CMK (cell line): Measurements from ENCODE around the gene SUPT4H1.

Experiments
- DNase-seq: peaks from one replicate; pipeline ENCODE4 v3.0.0-alpha.2; 2010; ENCODE audit warnings: low read depth

SUPT4H1 gene

DNA sequence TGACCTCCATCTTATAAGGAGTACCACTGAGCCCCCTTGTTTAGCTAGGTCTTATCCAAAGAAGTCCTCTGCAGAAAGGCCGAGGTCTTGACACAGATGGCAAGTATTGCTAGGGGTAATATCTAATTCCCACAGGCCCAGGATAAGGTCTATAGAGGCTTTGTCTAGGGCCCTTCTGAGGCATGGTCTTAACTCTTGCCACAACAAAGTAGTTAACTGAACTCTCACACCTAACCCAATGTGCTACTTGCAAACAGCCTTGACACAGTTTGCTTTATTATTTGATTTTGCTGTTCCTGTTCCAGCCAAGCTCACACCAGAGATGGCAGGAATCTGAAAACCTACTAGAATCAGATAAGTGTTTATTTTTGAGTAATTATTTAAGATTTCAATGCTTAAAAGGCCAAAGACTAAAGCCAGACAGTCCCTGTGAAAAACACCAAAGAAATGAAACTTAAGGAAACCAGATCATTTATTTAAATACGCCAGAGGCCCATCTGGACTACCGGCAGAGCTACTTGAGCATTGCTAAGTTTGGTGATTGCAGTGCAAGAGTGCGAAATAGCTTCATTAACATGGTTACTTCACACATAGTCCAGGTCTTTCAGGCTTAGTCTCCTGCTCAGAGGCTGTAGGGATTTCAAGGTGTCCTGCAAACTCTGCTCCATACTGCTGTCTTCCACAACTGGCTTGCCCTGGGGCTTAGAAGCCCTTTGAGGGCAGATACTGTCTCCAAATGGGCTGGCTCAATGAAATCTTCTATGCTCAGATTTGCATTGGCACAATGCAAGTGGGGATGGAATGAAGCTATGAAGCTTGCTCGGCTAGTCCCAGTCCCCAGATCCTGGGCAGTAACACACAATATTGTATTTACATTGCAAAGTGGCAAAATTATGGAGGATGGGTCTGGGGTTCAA, 28.5 kb upstream of the SUPT4H1 start:
- DNase-seq: no peak

DNA sequence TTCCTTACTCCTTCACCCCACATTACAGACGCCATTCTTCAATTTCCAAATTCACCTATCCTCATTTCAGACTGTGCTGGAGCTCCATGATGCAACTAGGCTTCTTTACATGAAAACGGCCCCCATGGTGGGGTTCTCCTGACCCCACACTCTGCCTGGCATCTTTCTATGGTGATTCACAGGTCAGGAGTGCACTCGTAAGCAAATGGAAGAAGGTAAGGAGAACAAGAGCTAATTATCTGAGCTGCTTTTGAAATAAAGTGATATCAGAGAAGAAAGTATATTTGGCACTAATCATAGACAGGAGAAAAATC, 27.5 kb upstream of the SUPT4H1 start:
- DNase-seq: no peak

DNA sequence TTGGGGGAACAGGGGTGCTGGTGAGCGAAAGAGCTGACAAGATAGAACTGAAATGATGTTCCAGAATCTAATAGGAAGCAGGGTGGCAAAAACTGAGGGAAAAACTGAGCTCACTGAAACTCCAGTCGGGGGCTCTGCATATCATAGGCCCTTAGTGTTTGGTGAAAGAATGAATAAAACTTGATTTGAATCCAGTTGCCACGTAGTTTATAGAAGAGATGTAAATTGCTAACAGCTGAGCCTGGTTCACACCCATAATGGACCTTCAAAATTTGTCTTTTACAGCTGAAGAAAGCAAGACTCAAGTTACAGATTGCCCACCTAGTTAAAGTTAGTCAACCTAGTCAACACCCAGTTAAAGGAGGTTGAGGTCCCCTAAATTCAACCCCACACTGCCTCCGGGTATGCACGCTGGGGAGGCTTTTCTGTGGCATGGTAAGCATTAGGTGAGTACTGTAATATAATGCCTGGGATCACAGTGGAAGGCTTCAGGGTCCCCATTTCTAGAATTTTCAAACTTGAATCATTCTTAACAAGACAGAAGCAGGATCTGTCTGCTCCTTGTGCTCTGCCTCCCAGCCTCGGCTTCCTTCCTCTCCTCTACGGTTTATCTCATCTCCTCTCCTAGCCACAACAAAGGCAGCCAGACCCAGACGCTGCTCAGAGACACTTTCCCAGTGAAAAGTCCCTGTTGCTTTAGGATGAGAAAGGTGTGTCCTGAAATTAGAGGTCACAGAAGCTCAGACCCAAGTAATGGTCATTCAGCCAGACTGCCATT, 26.9 kb upstream of the SUPT4H1 start:
- no peak for DNase-seq

DNA sequence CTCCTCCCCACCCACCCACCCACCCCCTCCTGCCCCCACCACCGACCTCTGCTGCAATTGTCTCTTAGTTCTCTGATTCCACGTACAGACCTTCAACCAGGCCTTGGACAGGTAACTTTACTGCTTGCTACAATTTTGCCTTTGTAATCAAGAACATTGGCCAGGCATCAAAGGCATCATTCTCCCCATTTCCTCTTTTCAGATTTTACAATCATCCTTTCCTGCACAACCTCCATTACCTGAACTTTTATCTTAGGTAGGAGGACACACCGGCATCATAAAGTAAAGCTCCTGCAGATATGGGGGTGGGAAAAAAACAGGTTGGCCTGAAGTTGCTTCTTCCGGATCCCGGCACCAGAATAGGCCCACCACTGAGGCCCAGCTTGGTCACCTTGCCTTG, 25.7 kb upstream of the SUPT4H1 start:
- DNase-seq: no peak

DNA sequence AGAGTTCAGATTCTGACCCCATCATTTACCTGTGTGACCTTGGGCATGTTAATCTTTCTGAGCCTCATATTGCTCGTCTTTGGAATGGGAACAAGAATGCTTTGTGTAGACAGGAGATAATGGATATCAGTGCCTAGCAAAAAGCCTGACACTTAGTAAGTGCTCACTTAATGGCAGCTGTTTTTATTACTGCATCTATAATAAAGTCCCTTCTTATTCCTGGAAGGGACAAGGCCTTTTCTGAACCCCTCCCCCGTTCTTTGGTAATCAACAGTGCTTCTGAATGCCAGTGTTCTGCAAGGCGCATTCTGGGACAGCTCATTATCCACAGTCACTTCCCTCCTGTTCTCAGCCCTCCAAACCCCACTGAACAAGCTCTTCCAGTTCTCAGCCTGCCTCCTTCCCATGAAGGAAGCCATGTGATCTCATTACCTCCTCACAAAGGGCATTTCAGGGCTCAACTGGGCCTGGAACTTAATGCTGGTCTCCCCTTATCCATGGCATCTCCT, 25.1 kb upstream of the SUPT4H1 start:
- no peak for DNase-seq

DNA sequence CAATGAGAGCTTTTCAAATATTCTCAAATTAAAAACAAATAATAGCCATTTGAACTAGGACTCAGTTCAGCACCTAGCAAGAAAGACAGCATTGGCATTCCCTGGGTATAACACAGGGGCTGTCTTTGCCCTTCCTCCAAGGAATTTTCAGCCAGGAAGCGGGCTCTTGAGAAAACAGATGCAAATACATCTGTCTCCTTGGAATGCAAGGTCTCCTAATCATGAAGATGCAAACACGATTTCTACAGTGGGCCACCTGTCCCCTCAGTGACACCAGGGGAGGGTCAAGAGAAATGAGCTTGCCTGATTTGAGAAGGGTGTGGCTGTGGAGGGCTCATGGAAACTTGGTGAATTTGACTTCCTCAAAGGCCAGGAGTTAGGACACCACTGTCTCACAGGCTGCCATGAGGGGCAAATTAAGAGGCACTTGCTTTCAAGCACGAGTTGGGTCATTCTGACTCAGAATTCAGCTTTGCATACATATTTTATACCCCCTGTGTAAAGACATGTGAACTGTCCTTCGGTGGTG, 24.5 kb upstream of the SUPT4H1 start:
- DNase-seq: no peak

DNA sequence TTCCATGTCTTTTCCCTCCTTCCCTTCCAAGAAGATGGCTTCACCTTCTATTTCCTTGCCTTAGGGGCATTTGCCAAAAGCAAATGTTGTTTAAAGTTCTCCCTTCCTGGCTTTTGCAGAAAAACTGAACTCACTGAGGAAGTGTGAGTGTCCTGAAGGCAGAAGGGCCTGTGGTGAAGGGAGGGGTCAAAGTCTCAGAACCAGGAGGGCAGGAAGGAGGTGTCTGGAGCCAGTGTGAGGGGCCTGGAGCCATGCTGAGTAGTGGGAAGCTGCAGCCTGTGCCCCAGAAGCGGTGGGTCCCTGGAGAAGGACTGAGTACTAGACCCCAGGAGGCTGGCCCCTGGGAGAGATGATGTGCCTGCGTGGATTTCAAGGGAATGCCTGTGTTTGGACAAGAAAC, 23.8 kb upstream of the SUPT4H1 start:
- DNase-seq: no peak

DNA sequence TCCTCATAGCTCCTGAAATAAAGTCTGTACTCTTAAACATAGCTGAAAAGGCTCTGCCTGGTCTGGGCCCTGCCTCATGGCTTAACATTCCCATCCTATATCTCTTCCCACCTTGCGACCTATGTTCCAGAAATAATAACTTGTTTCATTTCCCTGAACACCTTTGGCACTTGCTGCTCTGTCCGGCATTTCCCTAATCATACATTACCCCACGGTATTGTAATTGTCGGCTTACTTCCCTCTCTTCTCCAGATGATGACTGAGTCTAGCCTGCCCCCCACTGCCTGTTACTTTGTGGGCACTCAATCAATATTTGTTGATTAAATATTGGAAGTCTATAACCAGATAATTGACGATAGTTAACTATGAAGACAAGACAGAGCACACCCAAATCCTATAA, 23.3 kb upstream of the SUPT4H1 start:
- no peak for DNase-seq

DNA sequence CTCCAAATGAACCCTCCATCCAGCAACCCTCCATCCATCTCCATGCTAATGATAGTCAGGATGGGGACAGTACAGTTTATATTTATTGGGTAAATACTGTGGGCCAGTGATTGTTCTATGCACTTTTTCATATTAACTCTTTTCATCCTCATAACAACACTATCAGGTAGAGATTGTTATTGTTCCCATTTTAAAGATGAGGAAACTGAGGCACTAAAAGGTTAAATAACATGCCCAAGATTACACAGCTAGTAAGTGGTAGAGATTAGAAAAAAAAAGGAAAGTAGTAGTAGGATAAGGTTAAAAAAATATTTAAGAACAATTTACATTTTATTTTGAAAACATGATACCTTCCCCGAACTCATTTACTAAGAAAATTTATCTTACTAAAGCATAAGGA, 21.9 kb upstream of the SUPT4H1 start:
- DNase-seq: no peak

DNA sequence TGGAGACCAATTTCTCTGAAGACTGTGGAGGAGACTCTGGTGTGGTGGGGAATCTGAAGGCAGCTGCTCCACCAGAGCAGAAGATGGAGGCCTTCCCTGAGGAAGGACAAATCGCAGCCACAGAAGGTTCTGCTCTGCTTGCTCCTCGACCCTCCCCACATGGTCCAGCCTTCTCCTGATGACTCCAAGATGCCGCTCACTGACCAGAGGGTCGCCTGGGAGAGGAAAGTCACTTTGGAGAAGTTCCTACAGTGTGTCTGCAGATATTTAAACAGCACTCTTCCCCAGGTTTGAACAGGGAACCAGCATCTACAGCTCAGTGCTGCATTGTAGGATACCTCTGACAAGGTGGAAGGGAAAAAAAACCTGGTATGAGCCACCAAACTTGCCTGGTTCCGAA, 21.0 kb upstream of the SUPT4H1 start:
- DNase-seq: no peak

DNA sequence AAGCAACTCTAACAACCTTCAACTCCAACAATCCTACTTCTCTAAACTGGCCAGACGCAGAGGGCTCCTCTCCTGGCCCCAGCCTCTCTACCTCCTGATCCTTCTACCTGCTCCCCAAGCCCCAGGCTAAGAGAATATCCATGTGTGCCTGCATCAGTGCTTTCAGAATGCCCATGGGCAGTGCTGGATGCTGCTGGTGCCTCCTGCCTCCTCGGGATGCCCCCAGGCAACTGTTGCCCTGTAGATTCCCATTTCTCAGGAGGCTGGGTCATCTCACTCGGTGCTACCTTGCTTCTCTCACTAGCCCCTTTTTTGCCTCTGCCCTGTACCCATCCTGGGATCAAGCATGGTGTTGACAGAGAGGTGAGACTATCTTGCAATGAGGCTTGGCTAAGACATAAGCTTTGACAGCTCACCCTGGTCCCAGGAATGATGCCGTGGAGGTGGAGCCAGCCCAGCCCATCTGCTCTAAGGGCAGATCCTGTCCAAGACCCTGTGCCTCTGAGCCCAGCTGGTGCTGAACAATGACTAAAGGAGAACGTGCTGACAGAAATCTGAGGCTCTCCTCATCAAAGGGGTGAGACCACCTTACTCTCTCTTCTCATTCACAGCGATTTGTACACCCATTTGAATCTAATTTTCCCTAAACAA, 19.4 kb upstream of the SUPT4H1 start:
- no peak for DNase-seq

DNA sequence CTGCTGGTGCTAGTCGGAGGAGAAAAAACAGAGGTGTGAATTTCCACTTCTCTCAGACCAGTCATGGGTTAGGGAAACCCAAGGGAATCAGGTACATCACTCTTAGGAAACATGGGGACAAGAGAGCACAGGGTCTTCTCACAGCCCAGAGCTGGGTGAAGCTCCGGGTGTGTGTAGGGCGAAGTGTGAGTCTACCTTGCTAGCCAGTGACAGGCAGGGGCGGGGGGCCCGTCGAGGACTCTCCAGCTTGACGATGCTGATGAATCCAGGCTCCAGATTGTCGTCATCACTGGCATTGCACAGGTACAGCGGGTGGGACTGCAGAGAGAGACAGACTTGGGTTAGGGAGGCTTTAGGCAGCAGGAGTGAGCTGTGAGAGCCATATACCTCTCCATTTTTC, 18.7 kb upstream of the SUPT4H1 start:
- DNase-seq: no peak

DNA sequence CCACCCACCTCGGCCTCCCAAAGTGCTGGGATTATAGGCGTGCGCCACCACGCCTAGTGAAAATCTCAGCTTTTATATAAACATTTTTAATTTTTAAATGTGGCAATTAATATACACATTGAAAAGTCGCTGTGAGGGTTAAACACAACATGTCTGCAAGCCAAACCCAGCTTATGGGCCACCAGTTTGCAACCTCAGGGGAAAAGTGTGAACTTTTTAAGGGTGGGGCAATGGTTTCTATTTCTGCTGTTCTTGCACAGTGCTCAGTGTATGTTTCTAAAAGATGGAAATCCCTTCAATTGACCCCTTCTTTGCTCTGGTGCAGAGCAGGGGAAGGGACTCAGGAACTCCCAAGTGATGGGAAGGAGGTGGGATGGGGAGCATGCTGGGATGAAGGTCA, 18.3 kb upstream of the SUPT4H1 start:
- DNase-seq: no peak

DNA sequence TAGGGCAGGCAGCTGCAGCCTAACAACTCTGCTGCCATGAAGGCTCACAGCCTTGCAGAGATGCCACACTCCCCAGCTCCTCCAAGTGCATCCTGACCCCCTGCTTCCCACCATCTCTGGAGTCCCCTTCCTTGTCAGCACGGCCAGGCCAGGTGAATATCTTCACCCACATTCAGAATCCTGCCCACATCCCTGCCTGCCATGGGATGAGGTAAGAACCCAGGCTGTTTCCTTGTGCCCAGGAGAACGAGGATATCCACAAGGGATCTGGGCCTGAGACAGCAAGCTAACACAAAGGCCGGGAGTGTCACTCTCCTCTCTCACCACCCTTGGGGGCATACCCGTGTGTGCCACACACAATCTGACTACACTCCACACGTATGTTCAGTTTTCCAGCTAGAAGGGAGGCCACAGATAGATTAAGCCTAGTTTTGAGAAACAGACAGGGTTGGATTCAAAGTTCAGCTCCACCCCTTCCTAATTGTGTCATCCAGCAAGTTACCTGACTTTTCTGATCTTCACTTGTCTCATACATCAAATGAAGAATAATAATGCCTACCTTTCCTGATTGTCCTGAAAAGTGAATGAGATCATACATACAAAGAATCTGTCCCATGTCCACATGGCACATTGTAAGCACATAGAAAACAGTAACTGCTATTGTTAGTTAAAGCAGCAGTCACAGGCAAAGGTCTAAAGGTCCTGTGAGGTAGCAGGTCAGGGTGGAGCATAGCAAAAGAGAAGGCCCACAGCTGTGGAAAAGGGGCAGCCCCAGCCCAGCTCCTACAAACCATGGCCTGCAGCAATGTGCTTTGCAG, 17.4 kb upstream of the SUPT4H1 start:
- DNase-seq: no peak

DNA sequence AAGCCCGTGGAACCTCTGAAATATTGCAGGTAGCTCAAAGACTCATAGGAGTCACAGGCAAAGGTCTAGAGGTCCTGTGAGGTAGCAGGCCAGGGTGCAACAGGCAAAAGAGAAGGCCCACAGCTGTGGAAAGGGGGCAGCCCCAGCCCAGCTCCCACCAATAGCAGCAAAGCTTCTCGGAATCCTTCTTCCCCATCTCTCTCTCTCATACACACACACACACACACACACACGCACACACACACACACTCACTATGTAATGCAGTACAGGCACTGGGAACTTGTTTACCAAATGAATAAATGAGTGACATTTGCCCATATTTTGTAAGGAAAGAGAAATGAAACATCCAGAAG, 16.8 kb upstream of the SUPT4H1 start:
- no peak for DNase-seq

DNA sequence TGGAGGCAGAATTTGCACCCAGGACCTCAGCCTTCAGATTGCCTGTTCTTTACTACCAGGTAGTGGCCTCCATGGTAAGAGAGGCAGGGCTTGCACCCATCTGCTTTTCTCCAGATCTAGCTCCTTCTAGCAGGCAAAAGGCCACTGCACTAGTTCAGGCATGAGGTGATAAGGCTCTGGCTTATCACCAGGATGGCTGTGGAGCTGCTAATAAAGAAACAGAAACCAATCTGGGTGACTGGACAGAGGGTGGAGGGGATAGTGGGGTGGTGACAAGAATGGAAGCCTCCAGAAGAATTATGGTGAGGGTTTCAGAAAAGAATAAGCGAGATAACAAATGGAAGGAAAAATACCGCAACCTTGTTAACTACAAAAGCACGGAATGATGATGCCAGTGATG, 15.5 kb upstream of the SUPT4H1 start:
- DNase-seq: no peak

DNA sequence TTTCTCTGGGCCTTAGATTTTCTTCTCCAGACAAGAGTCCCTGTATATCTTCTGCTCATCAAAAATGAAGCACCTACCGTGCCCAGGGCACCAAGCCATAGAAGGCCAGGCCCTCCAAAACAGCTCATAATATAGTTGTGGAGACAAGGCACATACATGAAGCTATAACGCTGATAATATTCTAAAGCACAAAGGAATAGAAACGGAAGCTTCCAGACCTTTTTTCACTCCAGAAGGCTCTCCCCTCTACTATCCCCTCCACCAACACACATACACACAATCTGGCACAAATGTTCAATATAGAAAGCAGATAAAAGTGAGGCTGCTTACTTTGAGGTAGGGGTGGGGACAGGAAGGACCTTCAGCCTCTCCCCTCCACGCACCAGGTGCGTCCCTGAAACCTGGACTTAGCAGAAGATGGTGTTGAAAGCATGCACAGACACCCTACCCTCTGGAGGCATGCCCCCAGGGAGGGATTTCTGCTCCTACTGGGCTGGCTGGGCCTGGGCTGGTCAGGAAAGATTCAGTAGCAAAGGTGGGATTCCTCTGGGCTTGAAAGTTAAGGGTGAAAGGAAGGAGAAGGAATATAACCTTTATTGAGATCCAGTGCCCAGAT, 14.1 kb upstream of the SUPT4H1 start:
- no peak for DNase-seq

DNA sequence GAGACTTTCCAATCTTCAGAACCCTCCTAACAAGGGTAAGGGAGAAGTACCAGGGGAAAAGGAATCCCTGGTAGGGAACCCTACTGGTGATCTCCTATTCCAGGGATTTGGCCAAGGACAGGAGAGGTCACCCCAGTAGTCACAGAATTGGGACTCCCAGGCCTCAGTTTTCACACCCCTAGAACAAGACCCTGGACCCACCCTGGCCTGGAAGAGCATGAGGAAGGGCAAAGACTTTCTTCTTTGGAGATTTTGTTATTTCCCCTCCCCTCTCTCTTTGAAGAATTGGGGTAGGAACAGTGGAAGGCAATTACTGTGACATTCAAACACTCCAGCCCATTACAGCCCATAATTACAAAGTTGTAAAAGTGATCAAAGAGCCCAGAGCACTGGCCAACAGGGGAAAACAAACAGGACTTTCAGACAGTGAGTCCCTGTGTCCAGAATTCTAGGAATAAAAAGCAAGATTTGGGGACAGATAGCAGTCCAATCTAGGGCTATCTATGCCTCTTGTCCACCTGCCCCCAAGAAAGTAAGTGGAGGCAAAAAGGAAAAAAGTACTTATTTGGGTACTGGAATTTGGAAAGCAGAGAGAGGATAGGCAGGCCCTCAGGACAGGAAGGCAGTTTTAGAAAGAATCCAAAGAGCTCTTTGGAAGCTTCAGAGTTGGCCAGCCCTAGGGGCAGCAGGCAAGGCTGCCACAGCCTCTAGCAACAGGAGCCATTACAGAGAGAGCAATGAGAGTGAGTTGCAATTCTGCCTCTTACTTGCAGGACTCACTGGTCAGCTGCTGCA, 13.4 kb upstream of the SUPT4H1 start:
- no peak for DNase-seq

DNA sequence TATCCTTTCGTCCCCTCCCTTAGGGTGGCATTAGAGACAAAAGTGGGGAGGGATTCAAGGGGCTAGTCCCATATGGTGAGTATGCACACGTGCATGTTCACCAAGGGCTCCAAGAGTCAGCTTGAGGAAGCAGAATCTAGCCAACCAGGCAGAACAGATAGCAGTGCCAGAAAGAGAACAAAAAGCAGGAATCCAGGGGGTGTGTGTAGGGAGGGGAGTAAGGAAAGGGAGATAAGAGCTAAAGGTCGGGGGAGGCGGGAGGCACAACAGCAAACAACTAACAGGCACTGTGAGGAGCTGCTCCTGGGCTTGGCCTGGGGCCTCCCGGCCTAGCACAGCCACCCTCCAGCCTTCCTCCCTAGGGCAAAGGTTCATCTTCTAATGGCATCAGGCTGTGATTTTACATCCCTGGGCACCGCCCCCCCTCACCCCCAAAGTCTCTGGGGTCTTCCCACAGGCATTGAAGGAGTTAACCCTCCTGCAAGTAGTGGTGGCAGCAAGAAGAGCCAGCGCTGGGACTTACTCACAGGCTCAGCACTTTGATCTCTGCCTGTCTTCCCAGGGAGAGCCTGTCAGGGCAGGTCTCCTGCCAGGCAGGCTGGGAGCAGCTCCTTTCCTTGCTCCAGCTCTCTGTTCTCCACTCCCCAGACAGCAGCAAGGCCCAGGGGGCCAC, 12.4 kb upstream of the SUPT4H1 start:
- DNase-seq: no peak
